HG03066 (cell line): ENCODE data around the gene C16orf90.

ENCODE experiments used
- ATAC-seq: cut with Tn5 transposase; IDR thresholded peaks from one replicate; pipeline ENCODE4 v1.9.1; 2021; ENCODE audit warnings: low read depth; ENCODE audit not compliant: unreplicated experiment

C16orf90 gene

DNA sequence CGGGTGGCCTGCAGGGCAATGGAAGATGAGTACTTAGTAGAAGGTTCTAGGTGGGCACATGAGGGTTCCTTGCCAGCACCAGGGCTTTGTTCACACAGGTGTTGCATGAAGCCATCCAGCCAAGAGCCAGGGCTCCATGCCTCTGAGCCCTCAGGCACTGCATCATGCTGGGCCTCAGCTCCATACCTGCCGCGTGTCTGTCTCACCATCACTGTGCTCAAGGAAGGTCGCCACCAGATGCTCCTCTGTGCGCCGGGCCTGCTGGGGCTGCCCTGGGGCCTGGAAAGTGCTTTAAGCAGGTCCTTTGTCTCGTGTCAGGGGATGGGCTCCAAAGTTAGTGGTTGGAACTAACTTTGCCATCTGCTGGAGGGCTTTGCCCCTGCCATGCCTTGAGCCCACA lies 25.6 kb downstream of the C16orf90 start:
- no peak for ATAC-seq

DNA sequence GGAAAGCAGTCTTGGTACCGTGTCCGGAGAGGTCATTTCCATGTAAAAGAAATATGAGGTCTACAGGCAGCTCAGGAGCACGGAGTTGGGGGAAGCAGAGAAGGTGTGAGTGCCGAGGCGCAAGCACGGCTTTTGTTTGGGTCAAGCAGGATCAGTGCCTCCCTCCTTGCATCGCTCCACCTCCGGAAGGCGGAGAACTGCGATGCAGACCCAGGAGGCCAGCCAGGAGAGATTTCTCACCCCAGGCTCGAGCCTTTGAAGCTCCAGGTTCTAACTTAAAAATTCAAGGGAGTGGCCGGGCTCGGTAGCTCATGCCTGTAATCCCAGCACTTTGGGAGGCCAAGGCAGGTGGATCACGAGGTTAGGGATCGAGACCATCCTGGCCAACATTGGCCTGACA lies 26.8 kb downstream of the C16orf90 start:
- ATAC-seq, result no peak

DNA sequence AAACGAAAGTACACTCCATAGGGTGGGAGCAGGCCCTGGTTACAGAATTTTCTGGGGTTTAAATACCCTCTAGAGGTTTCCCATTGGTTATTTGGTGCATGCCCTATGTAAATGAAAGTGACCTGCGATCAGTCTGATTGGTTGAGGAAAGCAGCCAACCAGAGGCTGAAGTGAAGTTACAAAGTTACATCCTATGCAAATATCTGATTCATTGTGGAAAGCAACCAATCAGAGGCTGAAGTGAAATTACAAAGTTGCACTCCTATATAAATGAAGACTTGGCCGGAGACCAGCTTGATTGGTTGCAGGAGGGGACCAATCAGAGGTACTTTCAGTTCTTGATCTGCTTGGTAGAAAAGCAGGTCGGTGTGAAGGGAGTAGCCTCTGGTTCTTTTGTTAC lies 27.4 kb downstream of the C16orf90 start:
- no peak for ATAC-seq

DNA sequence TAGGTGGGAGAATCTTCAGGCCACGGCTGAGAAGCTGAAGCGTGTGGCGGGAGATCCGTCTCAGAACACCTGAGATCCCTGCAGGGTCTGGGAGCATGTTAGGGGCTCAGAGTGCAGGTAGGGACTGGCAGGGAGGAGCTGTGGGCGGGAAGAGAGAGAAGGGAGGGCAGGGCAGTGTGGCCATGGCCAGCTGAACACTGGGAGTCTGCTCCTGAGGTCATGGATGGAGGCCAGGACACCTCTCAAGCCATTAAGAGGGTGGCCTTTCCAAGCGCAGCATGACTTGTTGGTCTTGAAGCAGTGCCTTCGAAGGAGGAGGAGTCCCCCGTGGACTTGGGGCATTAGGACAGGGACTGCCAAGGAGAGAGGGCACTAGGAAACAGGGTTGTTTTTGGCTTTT lies 28.1 kb downstream of the C16orf90 start:
- no peak for ATAC-seq

DNA sequence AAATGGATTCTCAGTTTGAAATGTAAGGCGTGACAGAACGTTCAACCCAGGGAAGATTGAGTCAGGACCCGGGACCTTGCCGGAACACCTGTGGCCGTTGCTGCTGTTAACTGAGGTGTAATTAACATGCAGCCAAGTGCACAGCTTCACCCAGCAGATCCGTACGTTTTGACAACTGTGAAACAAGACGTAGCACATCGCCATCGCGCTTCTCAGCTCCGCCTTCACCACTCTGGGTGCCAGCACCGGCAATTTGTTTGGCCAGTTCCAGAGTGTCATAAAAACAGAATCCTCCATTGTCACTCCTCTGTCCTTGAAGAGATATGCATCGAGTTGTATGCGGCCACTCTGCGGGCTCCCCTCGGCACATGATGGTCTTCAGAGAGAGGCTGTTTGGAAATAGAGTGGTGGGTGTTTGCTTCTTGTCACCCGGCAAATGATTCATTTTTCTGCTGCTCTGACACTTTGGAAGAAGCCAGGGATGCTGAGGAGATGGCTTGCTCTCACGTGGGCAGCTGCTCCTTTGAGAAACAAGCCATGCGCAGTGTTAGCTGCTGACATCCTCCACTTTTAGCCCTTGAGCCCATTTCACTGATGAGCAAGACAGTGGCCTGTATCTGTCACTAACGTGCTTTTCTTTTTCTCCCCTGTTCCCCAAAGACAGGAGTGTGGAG lies 29.2 kb downstream of the C16orf90 start:
- ATAC-seq, result no peak

DNA sequence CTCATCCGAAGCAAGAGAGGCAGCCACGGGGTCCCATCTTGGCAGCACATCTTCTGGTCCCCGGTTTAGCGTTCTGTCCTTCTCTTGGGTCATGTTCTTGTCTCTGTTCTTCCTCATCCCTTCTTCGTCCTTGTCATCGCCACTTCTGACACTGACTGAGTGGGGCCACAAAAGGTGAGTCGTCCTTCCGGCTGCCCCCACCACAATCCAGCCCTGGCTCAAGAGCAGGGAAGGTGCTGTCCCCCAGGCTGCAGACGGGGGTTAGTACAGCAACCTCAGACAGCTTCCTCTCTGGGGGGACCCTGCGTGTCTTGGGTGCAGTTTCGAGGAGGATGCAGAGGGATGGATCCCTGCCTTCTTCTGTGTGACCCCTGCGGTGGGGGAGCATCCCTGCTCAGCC lies 30.0 kb downstream of the C16orf90 start:
- ATAC-seq, result no peak

DNA sequence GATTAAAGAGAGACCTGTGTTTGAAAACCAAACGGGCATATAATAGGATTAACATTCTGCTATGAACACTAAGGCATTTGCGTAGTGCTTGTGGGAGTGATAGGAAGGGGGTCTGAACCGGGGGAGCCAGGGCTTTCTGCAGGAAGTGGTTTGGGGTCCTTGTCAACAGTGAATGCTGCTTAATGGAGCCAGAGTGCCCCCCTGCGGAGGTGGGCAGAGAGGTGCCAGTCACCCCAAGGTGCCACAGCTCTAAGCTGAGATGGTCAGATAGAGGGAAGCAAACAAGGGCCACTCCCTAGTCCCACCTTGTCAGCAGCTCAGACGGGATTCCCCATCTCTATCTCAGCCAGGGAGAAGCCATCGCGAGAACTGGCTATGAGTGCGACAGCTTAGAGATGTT lies 34.1 kb downstream of the C16orf90 start:
- no peak for ATAC-seq

DNA sequence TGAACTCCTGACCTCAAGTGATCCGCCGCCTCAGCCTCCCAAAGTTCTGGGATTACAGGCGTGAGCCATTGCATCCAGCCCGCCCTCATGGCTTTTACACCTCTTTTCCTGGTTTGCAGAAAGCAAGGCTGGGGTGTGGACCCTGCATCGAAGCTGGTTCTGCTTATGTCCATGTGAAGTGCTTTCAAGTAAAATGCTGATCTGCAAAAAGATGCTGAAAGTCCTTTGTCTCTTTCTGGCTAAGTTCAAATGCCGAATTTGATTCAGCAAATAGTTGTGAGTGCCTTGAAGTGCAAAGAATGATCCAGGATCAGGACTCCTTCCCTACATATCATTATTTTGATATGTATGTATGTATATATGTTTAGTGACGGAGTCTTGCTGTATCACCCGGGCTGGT lies 34.7 kb downstream of the C16orf90 start:
- ATAC-seq, result no peak

DNA sequence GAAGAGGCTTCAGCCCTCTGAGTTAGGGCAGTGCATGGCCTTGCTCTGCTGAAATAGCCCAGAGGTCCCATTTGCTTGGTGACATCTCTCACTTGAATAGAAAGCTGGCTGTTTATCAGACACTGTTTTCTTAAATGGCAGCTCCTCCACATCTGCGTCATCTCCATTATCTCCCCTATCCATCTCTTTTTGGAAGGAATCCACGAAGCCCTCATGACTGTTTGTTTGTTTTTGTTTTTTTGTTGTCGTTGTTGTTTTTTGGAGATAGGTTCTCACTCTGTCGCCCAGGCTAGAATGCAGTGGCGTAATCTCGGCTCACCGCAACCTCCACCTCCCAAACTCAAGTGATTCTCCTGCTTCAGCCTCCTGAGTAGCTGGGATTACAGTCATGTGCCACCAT lies 35.2 kb downstream of the C16orf90 start:
- ATAC-seq, result no peak

DNA sequence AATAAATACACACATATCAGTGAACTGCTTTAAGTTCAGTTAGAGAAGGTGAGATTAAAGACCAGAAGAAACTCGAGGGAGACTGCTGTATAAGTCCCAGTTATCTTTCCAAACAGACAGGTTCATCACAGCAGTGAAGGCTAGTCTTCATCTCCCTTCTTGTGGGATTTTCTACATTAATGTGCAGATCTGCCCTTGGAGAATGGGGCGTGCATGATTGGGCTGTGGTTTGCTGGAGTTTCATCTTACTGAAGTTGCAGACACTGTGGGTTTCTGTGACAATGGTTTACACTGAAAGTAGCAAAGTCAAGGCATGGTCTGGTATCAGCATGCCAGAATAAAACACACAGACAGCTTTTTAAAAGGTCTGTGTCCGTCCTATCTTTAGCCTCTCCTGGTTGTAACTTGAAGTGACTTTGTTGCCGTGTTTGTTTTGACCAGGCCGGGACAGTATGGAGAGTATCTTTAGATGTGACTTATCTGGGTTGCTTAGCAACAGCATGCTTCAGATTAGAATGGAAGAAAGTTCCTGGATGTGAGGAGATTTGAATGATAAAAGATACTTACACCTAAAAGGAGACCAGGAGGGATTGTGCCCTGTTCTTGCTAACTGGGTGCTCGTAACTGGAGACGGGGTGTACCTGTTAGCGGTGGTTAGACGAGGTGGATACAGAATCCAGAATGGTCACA lies 35.7 kb downstream of the C16orf90 start:
- no peak for ATAC-seq

DNA sequence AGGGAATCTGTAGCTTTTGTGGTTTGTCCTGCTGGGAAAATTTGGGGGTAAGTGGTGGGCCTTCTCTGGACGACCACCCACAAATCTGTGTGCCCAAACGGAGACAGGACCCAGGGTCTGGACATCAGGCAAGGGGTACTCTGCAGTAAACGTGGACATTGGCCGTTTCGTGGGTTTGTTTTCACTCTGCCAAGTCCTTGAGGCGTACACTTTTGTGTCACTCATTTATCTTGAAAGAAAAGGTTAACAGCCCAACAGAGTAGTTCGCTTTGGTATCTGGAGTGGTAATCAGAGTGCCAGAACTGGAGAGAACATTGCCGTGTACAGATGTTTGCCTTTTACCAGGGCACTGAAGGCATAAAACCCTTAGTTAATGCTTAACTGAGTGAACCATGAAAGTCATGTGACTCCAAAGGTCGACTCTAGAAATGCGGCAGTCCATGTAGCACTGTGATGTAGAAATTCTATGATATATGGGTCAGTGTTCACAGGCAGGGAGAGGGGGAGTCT lies 36.4 kb downstream of the C16orf90 start:
- no peak for ATAC-seq

DNA sequence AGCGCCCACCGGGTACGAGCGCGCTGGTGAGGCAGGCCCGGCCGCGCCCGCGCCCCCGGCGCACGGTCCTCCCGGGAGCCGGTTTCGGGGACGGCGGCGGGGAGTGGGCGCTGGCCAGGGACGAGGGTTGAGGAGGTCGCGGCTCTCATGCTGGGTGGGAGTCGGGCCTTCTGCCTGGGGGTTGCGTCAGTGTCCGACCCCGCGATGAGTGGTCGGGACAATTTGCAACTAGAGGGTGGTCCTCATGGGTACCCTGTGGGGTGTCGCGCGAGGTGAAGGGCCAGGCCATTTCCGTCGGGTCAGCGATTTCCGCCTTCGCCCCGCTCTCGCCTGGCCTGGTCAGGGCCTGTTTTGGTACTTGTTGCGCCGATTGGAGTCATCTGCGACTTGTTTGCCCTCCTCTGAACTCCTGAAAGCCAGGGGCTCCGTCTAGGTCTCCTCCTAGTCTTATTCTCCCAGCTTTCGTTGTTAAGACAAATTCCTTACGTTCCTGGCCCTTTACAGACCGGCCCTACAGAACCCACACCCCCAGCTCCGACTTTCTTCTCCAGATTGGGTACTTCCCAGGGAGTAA lies 36.9 kb downstream of the C16orf90 start:
- no peak for ATAC-seq

DNA sequence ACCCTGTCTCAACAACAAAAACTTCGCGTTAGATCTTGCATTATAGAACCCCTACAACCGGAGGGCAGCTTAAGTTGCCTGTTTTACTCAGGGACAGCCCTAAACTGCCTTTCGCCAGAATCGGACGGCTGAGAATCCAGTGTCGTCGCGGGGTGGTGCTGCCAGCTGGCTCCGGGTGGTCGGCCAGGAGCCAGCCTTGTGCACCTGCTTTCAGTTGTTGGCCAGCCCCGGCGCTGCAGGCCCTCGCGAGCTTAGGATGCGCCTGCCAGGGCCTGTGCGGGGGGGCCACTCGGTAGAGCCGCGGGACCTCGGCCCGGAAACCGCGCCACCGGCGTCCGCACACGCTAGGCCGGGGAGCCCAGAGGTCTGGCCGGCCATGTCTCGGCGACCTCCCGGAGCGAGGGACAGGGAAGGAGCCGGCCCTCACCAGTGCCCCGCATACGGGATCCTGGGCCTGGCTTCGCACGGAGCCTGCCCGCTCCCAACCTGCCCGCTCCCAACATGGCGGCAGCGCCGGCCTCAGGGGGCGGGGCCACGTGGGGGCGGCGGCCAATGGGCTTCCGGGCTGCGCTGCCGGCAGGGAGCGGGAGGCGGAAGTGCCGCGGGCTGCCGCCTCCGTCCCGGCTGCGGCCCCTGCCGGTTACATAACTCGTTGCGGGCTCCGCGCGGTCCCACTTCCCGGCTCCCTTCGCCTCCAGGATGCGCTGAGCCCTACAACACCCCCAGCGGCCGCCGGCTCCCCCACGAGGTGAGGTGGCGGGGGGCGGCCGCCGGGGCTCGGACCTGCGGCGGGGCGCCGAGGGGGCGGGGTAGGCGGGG lies 37.6 kb downstream of the C16orf90 start:
- peak; percentile 60 for ATAC-seq

DNA sequence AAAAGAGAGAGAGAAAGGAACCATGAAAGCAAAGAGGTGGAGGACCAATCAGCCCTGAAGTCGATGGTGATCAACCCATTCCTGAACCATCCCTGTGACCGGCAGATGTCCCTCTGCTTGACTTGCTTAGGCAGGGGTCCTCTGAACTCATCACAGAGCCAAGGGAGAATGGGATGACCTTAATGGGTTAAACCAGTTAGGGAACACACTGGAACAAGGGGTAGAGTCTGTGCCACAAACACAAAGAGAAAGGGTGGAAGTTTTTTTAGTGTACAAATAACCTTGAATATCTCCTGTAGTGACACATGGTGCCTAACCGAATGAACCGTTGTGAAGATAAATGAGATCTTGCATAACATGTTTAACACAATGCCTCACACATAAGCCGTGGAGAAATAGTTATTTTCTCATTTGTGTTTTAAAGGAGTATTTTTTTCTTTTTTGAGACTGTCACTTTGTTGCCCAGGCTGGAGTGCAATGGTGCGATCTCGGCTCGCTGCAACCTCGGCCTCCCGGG lies 40.6 kb downstream of the C16orf90 start:
- no peak for ATAC-seq

DNA sequence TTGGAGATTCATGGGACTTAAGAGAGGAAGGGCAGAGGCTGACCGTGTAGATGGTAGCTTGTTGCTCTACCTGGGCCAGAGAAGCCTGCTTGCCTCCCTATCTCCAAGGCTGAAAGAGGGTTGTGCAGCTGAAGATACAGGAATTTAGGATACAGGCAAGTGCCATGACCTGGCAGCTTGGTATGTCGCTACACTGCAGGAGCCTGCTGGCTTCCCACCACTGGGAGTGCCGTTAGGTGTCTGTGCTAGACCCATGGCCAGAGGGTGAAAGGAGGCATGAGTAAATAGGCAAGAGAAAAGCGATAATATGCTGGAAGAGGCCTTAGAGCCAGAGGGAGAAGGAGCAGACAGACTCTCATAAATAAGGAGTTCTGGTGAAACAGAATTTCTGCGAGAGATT lies 41.2 kb downstream of the C16orf90 start:
- no peak for ATAC-seq

DNA sequence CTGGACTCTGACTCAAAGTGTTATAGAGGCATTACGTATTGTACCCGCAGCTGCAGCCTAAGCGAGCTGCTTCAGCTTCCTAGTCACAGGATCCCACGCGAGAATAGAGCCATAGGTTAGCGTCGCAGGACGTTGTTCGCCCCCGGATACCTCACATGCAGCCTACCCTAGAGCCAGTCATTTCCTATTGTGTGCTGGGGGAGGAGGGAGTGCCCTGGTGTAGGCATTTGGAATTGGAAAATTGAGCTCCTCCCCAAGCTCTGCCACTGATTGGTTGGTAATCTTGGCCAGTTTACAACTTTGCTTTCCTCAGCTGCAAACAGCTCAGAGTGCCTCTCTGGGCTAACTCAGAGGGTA lies 51.3 kb downstream of the C16orf90 start:
- peak; percentile 19 for ATAC-seq
